Spleen (tissue), 7 donors: Measurements from ENCODE around the gene PDCL3.

Experiments used
- CTCF ChIP-seq, 11 experiments: fragments of 200-600 bp in 7 of 11; fragments of 450-650 bp in 4 of 11; sonication (generic) in 4 of 11; IDR thresholded peaks in 8 of 11; conservative IDR thresholded peaks in 3 of 11; 1 replicate in 7 of 11; 2 replicates in 4 of 11; pipeline versions ENCODE4 v1.4.0 to v1.8.0; 2016 to 2021; ENCODE audit warnings: antibody characterized with exemption in 11 of 11, inconsistent platforms in 4 of 11, mild to moderate bottlenecking in 1 of 11
- POLR2A ChIP-seq, 3 donors: fragments of 450-650 bp; IDR thresholded peaks; one replicate each; pipeline ENCODE4 v1.5.1; 2017; ENCODE audit warnings: antibody characterized with exemption in 3 of 3, mild to moderate bottlenecking in 1 of 3
- POLR2AphosphoS5 ChIP-seq, 3 donors: sonication (generic); formaldehyde crosslinking; IDR thresholded peaks; one replicate each; pipeline ENCODE4 v1.5.1; 2017; ENCODE audit warnings: antibody characterized with exemption in 3 of 3
- donor health status: DM: no; HTN: no; CAD: no; lungs with moderate emphysema.
- donor health status: DM: no; HTN: no; CAD: no.
- donor health status: DM: no; HTN: no; CAD: no.

GRCh38 chr2:100620481-100620880 is 57.7 kb downstream of the PDCL3 start:
- no peak for TF ChIP-seq CTCF (IDR thresholded peaks at IDR 0.05 in 8 of 11, conservative IDR thresholded peaks at IDR 0.05 in 3 of 11)
- TF ChIP-seq POLR2A (IDR thresholded peaks at IDR 0.05), result no peak
- no peak for TF ChIP-seq POLR2AphosphoS5 (IDR thresholded peaks at IDR 0.05)
